ENCODE data around the gene TNK2. TPM values are rescaled to one million over a fixed set of nuclear protein-coding genes. Genes with fewer than 3 reads are reported as not detected.
"Not testable (repeated sequence)": the region's sequence is repeated elsewhere in the genome, so short reads cannot be mapped to it uniquely, and the experiment has no call there.

Gene TNK2
- polyA plus RNA-seq, 2 of the 4 experiments (the other 2 are of a cell fraction), result 2.2 to 12.5 TPM

DNA sequence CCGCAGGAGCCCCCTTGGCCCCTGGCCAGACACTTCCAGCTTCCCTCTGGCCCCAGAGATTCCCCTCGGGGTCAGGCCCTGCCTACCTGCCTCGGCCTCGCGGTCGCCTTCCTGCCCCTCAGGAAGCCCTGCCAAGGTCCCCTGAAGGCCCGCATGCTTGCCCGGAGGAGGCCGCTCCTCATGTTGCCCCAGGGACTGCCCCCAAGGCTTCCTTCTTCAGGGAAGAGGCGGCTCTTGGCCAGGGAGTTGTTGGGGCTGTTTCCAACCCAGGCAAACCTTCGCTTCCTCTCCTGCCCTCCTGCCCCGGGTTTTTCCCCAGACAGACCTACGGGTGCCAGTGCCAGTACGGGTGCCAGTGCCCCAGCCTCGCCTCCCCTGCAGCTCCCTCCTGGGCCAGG lies 83.2 kb downstream of the TNK2 start (continued):
- TF ChIP-seq, protein P1, sequence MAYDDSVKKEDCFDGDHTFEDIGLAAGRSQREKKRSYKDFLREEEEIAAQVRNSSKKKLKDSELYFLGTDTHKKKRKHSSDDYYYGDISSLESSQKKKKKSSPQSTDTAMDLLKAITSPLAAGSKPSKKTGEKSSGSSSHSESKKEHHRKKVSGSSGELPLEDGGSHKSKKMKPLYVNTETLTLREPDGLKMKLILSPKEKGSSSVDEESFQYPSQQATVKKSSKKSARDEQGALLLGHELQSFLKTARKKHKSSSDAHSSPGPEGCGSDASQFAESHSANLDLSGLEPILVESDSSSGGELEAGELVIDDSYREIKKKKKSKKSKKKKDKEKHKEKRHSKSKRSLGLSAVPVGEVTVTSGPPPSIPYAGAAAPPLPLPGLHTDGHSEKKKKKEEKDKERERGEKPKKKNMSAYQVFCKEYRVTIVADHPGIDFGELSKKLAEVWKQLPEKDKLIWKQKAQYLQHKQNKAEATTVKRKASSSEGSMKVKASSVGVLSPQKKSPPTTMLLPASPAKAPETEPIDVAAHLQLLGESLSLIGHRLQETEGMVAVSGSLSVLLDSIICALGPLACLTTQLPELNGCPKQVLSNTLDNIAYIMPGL (CRISPR knock-in tag; IDR thresholded peaks at IDR 0.05; ENCODE audit: borderline replicate concordance), result no peak
- TF ChIP-seq PHF8 (IDR thresholded peaks at IDR 0.05; ENCODE audit: borderline replicate concordance, low read depth), result no peak

DNA sequence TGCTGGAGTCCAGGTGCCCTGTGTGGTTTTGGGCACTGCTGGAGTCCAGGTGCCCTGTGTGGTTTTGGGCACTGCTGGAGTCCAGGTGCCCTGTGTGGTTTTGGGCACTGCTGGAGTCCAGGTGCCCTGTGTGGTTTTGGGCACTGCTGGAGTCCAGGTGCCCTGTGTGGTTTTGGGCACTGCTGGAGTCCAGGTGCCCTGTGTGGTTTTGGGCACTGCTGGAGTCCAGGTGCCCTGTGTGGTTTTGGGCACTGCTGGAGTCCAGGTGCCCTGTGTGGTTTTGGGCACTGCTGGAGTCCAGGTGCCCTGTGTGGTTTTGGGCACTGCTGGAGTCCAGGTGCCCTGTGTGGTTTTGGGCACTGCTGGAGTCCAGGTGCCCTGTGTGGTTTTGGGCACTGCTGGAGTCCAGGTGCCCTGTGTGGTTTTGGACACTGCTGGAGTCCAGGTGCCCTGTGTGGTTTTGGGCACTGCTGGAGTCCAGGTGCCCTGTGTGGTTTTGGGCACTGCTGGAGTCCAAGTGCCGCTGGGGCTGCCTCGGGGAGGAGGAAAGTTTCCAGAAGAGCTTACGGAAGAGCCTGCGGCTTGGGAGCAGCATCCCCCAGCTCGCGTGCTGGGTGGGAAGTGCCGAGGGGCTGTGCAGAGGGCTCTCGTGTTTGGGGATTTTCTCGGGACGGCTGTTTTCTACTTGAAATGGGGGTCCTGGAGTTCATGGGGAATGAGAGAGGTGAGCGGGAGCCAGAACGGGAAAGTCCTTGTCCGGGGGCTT lies 83.7 kb downstream of the TNK2 start:
- H3K4me2 ChIP-seq; DNase-seq (ENCODE audit: low read depth in 1 of 2, low spot score in 1 of 2); FAIRE-seq; ATAC-seq; POLR2A ChIA-PET; H3K27ac ChIP-seq; H3K4me3 ChIP-seq; H3K9me3 ChIP-seq; H3K4me1 ChIP-seq: not testable (repeated sequence)
- 58% methylated on average over 13 of the region's 13 CpGs for WGBS (ENCODE audit: missing lambda C conversion rate)
- CTCF ChIA-PET, result interaction anchor here (0.8 kb wide), 1 partner anchor 26 kb away, joined by 3 read pairs; no protein-coding TSS in a partner anchor

DNA sequence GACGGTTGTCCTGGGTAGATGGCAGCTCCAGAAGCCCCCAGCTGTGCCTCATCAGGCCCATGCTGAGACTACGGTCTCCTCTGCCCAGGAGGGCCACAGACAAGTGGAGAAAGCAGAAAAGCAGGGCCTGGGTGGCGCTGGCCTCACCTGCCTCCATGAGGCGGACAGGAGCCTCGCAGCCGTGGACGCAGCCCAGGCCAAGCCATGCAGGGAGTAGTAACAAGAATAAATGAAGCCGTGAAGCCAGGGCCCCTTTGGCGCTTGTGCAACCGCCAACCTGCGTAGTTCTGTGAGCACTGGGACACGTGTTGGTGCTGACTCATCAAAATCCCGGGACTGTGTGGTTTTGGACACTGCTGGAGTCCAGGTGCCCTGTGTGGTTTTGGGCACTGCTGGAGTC lies 84.4 kb downstream of the TNK2 start:
- H3K27ac ChIP-seq, result no peak overlapping the region
- CTCF ChIA-PET, result no interaction called here
- DNase-seq (ENCODE audit: low read depth in 1 of 2, low spot score in 1 of 2) (no peak), FAIRE-seq (no peak), ATAC-seq (peak; percentile 46 to 61; a peak in 3 of 6 replicates)
- H3K9me3 ChIP-seq, result no peaks in the 10 kb centered on the region
- POLR2A ChIA-PET, result no interaction called here
- no peak overlapping the region for H3K4me2 ChIP-seq
- 60% methylated on average over 10 of the region's 13 CpGs for WGBS (ENCODE audit: missing lambda C conversion rate)
- peak; percentile 88 for TF ChIP-seq MAFK (IDR thresholded peaks at IDR 0.05; ENCODE audit: partially characterized antibody)
- no peak for TF ChIP-seq RAD21 (conservative IDR thresholded peaks at IDR 0.05 in 1 of 2, IDR thresholded peaks at IDR 0.05 in 1 of 2)
- no peak overlapping the region for H3K4me3 ChIP-seq
- H3K4me1 ChIP-seq, result no peaks in the 10 kb centered on the region

DNA sequence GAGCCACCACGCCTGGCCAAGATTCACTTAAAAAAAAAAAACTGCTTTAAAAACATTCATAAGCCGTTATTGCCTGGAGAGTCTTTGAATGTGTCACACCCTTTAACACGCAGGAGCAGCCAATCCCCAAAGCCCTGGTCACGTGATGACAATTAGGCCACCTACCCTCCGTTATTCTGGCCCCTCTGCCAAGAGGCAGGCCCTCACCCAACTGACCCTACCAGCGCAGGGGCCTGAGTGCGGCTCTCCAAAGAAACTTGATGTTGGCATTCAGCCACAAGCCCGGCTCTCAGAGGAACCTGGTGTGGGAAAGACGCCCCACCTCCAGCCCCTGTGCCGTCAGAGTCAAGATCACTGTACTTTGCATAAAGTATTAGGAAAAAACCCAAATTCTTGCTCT lies 85.1 kb downstream of the TNK2 start:
- ChIA-PET CTCF (no interaction called here), POLR2A (no interaction called here)
- 42% methylated on average over 10 of the region's 10 CpGs for WGBS (ENCODE audit: missing lambda C conversion rate)
- no peaks in the 10 kb centered on the region for H3K9me3 ChIP-seq
- ATAC-seq (no peak), FAIRE-seq (no peak), DNase-seq (ENCODE audit: low read depth in 1 of 2, low spot score in 1 of 2) (no peak)
- TF ChIP-seq HOXA7 (CRISPR knock-in tag; IDR thresholded peaks at IDR 0.05) (no peak), JUN (IDR thresholded peaks at IDR 0.05) (no peak)
- TF ChIP-seq, protein P2, sequence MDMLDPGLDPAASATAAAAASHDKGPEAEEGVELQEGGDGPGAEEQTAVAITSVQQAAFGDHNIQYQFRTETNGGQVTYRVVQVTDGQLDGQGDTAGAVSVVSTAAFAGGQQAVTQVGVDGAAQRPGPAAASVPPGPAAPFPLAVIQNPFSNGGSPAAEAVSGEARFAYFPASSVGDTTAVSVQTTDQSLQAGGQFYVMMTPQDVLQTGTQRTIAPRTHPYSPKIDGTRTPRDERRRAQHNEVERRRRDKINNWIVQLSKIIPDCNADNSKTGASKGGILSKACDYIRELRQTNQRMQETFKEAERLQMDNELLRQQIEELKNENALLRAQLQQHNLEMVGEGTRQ (IDR thresholded peaks at IDR 0.05), result 0 out of 2 replicates have a peak, but pooled peaks have one; percentile 13
- no peak overlapping the region for H3K4me2 ChIP-seq
- H3K4me3 ChIP-seq, result no peak overlapping the region
- no peaks in the 10 kb centered on the region for H3K4me1 ChIP-seq
- no peak overlapping the region for H3K27ac ChIP-seq

DNA sequence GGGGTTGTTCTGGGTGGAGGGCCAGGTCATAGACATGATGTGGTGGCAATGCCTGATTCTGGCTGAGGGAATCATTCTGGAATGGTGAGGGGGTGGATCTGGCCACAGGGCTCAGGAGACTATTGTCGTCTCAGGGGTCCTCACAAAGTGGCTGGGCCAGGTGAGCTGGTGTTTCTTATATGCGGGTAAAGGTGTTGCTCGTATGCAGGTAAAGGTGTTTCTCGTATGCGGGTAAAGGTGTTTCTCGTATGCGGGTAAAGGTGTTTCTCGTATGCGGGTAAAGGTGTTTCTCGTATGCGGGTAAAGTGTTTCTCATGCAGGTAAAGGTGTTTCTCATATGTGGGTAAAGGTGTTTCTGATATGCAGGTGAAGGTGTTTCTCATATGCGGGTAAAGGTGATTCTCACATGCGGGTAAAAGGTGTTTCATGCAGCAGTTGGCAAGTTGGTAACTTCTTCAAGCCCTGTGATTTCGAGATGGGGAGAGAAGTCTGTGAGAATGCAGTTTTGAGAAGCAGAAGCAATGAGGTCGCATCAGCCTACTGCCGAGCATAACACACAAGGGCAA lies 86.1 kb downstream of the TNK2 start:
- no peak for ATAC-seq
- ChIA-PET POLR2A (no interaction called here), CTCF (interaction anchor here (0.9 kb wide), 1 partner anchor 72 kb away, joined by 3 read pairs; no protein-coding TSS in a partner anchor)
- H3K9me3 ChIP-seq, result no peaks in the 10 kb centered on the region
- H3K27ac ChIP-seq, result no peak overlapping the region
- no peak overlapping the region for H3K4me2 ChIP-seq
- TF ChIP-seq CHD4 (IDR thresholded peaks at IDR 0.05; ENCODE audit: borderline replicate concordance) (no peak), FOXS1 (CRISPR knock-in tag; IDR thresholded peaks at IDR 0.05) (no peak), RFX5 (IDR thresholded peaks at IDR 0.05) (no peak), POLR2A (IDR thresholded peaks at IDR 0.05; ENCODE audit: low read length) (no peak), SMC3 (IDR thresholded peaks at IDR 0.05) (no peak), TP53 (CRISPR knock-in tag; IDR thresholded peaks at IDR 0.05) (no peak)
- TF ChIP-seq, protein P3, sequence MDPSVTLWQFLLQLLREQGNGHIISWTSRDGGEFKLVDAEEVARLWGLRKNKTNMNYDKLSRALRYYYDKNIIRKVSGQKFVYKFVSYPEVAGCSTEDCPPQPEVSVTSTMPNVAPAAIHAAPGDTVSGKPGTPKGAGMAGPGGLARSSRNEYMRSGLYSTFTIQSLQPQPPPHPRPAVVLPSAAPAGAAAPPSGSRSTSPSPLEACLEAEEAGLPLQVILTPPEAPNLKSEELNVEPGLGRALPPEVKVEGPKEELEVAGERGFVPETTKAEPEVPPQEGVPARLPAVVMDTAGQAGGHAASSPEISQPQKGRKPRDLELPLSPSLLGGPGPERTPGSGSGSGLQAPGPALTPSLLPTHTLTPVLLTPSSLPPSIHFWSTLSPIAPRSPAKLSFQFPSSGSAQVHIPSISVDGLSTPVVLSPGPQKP (IDR thresholded peaks at IDR 0.05; ENCODE audit: low read depth, low read length), result no peak
- no peak overlapping the region for H3K4me3 ChIP-seq
- H3K4me1 ChIP-seq, result no peaks in the 10 kb centered on the region
- no peak for DNase-seq (ENCODE audit: low read depth in 1 of 2, low spot score in 1 of 2)
- 80% methylated on average over 16 of the region's 16 CpGs for whole genome bisulfite sequencing (ENCODE audit: missing lambda C conversion rate)
- FAIRE-seq, result no peak
